GM12801 (cell line): Measurements from ENCODE around the gene RTN4RL1.

Experiments used
- TF ChIP-seq, protein P1 (sequence below): IDR thresholded peaks from one replicate; pipeline ENCODE4 v1.5.1; 2011; ENCODE audit warnings: control low read depth; ENCODE audit not compliant: insufficient read length; ENCODE audit errors: extremely low read depth

Gene RTN4RL1

DNA sequence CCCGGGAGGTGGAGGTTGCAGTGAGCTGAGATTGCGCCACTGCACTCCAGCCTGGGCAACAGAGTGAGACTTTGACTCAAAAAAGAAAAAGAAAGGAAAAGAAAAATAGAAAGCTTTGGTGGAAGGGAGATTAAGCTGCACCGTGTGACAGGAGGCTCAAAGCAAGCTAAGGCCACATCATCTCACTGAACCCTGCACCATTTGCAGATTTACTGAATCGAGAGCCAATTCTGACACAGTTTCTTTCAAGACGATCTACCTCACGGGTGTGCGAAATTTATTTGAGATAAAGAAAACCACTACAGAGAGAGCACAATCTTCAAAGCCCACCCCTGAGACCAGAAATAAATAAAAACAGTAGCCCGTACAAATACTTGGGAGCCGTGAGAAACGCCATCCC is 49.6 kb downstream of the RTN4RL1 start:
- TF ChIP-seq, protein P1, sequence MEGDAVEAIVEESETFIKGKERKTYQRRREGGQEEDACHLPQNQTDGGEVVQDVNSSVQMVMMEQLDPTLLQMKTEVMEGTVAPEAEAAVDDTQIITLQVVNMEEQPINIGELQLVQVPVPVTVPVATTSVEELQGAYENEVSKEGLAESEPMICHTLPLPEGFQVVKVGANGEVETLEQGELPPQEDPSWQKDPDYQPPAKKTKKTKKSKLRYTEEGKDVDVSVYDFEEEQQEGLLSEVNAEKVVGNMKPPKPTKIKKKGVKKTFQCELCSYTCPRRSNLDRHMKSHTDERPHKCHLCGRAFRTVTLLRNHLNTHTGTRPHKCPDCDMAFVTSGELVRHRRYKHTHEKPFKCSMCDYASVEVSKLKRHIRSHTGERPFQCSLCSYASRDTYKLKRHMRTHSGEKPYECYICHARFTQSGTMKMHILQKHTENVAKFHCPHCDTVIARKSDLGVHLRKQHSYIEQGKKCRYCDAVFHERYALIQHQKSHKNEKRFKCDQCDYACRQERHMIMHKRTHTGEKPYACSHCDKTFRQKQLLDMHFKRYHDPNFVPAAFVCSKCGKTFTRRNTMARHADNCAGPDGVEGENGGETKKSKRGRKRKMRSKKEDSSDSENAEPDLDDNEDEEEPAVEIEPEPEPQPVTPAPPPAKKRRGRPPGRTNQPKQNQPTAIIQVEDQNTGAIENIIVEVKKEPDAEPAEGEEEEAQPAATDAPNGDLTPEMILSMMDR: no peak

DNA sequence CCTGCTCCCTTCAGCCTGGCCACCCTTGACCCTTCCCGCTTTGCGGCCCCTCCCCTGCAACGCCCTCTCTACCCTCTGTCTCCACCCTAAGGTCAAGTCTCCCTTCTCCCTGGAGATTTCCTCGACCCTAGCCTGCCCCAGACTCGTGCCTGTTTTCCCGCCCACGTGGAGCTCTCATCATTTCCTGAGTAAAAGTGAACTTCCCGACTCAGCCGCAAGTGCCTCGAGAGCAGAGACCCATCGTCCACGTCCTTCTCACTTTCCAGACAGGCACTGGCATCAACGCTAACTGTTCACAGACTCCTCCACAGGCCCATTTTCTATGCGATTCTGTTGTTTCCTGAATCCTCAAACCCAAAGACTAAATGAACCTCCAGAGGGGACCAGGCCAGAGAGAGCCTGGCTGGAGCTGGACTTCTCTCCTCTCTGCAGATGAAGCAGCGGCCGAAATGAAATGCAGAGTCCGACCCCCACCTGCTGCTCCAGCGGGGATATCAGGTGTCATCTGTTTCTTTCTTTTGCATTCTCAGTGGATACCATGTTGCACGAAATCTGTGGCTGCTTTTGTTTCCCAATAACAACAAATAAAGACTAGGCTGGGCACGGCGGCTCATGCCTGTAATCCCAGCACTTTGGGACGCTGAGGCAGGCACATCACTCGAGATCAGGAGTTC is 52.5 kb downstream of the RTN4RL1 start:
- TF ChIP-seq, protein P1: no peak

DNA sequence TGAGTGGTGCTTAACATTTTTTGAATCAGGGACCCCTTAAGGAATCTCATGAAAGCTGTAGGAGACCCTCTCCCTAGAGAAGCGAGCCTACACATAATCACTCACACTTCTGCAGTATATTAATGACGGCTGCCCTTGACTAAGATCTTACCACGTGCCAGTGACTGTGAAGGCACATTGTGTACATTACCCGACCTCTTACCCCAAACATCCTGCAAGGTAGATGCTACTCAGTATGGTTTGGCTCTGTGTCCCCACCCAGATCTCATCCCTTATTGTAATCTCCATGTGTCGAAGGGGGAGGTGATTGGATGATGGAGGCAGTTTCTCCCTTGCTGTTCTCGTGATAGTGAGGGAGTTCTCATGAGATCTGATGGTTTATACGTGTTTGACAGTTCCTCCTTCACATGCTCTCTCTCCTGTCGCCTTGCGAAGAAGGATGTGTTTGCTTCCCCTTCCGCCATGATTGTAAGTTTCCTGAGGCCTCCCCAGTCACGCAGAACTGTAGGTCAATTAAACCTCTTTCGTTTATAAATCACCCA is 54.2 kb downstream of the RTN4RL1 start:
- TF ChIP-seq, protein P1: no peak

- TF ChIP-seq, protein P1: no peak
These were observed 55.4 kb downstream of the RTN4RL1 start for GRCh38 chr17:1969712-1970111.

DNA sequence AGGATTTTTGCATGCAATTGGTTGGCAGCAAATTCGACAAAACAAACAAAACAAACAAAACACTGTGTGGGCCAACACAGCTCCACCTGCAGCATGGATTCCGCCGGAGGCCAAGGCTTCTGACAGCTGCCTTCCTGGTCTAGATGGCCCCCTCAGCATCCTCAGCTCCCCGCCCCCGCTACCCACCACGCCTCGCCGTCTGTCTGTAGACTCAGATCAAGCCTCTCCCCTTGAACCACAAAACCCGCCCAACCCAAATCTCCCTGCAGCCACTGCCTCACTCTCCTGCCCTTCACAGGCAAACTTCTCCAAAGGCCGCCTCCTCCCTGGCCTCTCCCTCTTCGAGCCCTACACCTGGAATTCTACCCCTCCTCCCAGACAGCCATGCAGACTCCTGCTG is 57.9 kb downstream of the RTN4RL1 start:
- TF ChIP-seq, protein P1: no peak

- TF ChIP-seq, protein P1: no peak
These were observed 58.7 kb downstream of the RTN4RL1 start for GRCh38 chr17:1966274-1967086.

GRCh38 chr17:1965556-1966273 is 59.4 kb downstream of the RTN4RL1 start:
- TF ChIP-seq, protein P1: no peak
